ENCODE measurements around the gene TMEM97.
A peak's percentile ranks its signal among the peaks of the same experiment; 100 is the strongest.

TMEM97 gene

DNA sequence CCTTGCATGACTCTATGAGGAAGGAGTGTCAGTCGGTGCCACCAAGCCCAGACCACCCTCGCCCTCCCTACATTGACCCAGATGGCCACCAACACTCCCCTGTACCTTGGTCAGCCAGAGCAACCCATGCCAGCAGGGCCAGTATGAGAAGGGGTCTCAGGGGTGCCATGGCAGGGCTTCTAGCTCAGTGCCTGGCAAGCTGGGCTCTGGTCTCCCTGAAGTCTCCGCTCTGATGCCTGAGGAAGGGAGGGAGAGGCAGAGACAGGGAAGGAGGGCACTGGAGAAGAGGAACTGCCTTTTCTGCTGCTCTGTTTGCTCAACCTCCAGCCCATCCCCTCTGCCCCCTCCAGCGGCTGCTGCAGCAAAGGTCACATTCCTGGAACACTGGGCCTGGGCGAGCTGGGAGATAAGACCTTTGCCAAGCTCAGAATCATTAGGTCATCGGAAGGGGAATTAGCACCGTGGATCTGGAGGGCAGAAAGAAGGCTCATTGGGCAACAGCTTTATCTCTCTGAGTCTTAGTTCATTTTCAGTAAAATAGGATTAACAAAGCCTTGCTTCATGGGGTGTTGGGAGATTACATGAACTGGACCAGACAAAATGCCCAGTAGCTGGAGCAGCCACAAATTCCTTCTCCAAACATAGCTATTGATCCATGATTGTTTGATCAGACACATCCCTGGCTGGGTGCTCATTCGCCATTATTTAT is 51.2 kb downstream of the TMEM97 start, which contains the start of gene VTN (continued):
- TF ChIP-seq ZNF26 (tag by site-specific recombination; IDR thresholded peaks at IDR 0.05), result no peak
- TF ChIP-seq GLIS1 (tag by site-specific recombination; IDR thresholded peaks at IDR 0.05), result peak; percentile 65
- TF ChIP-seq EGR2 (tag by site-specific recombination; IDR thresholded peaks at IDR 0.05; ENCODE audit: low read depth), result peak; percentile 10; the same call in 1 of the 2 replicates
- no peak for TF ChIP-seq ZSCAN30 (tag by site-specific recombination; IDR thresholded peaks at IDR 0.05)
- 0 out of 2 replicates have a peak, but pooled peaks have one; percentile 21 for TF ChIP-seq KLF8 (tag by site-specific recombination; IDR thresholded peaks at IDR 0.05)
- TF ChIP-seq ZBTB8A (tag by site-specific recombination; IDR thresholded peaks at IDR 0.05), result no peak
- TF ChIP-seq ZNF549 (tag by site-specific recombination; IDR thresholded peaks at IDR 0.05), result no peak
- no peak for TF ChIP-seq GLI4 (tag by site-specific recombination; IDR thresholded peaks at IDR 0.05)
- TF ChIP-seq ZNF302 (tag by site-specific recombination; IDR thresholded peaks at IDR 0.05; ENCODE audit: low read depth), result no peak
- TF ChIP-seq HOXA7 (CRISPR knock-in tag; IDR thresholded peaks at IDR 0.05; ENCODE audit: borderline replicate concordance), result no peak
- no peak for TF ChIP-seq TCF7L2 (IDR thresholded peaks at IDR 0.05; ENCODE audit: borderline replicate concordance, low read depth, low read length)
- TF ChIP-seq ZNF366 (tag by site-specific recombination; conservative IDR thresholded peaks at IDR 0.05), result peak; percentile 69
- TF ChIP-seq ZNF114 (tag by site-specific recombination; IDR thresholded peaks at IDR 0.05), result no peak
- peak; percentile 48 for TF ChIP-seq SP7 (tag by site-specific recombination; IDR thresholded peaks at IDR 0.05)

GRCh38 chr17:28370744-28371103 is 51.7 kb downstream of the TMEM97 start:
- ChIA-PET CTCF (interaction anchor here (0.6 to 1.5 kb wide), 4 partner anchors 8 to 169 kb away, joined by 3 to 6 read pairs (median 4); no protein-coding TSS in a partner anchor), POLR2A (interaction anchor here (1.1 to 7.1 kb wide), 4 partner anchors 10 to 35 kb away, joined by 4 to 66 read pairs (median 12); partner anchors contain the start of genes IFT20, POLDIP2, SLC46A1 and TNFAIP1)
- no peaks in the 10 kb centered on the region; a peak in 1 of 3 replicates for H3K36me3 ChIP-seq (ENCODE audit: control insufficient read depth in 2 of 2, insufficient read depth in 1 of 2, low read length in 2 of 2)
- no peak overlapping the region for H3K4me3 ChIP-seq (ENCODE audit: low read depth, low read length)
- H3K27ac ChIP-seq (ENCODE audit: extremely low read depth, low read depth, low read length), result peak overlapping the region; percentile 11
- peaks cover 13% of the 10 kb centered on the region for H3K4me1 ChIP-seq (ENCODE audit: control insufficient read depth, insufficient read depth, low read length)
- no peaks in the 10 kb centered on the region for H3K9me3 ChIP-seq (ENCODE audit: control insufficient read depth, insufficient read depth, low read depth, low read length)
- no peak for TF ChIP-seq ZNF560 (tag by site-specific recombination; IDR thresholded peaks at IDR 0.05; ENCODE audit: borderline replicate concordance)
- no peak for TF ChIP-seq ELK4 (IDR thresholded peaks at IDR 0.05; ENCODE audit: borderline replicate concordance, low read depth, low read length)
- TF ChIP-seq SETDB1 (IDR thresholded peaks at IDR 0.05; ENCODE audit: insufficient read length, low read length), result no peak
- no peak for TF ChIP-seq ZBTB7A (tag by site-specific recombination; IDR thresholded peaks at IDR 0.05; ENCODE audit: low read depth)
- no peak for TF ChIP-seq KLF9 (tag by site-specific recombination; IDR thresholded peaks at IDR 0.05; ENCODE audit: low read depth)
- no peak for TF ChIP-seq ZBTB20 (tag by site-specific recombination; IDR thresholded peaks at IDR 0.05)
- TF ChIP-seq HOXA7 (CRISPR knock-in tag; IDR thresholded peaks at IDR 0.05; ENCODE audit: borderline replicate concordance), result no peak
- TF ChIP-seq SALL2 (tag by site-specific recombination; IDR thresholded peaks at IDR 0.05; ENCODE audit: borderline replicate concordance), result no peak
- no peak for TF ChIP-seq ZNF521 (tag by site-specific recombination; IDR thresholded peaks at IDR 0.05)
- TF ChIP-seq REST (tag by site-specific recombination; IDR thresholded peaks at IDR 0.05), result no peak
- TF ChIP-seq HOXD13 (CRISPR knock-in tag; IDR thresholded peaks at IDR 0.05; ENCODE audit: borderline replicate concordance), result no peak
- no peak for TF ChIP-seq ZNF132 (tag by site-specific recombination; IDR thresholded peaks at IDR 0.05; ENCODE audit: borderline replicate concordance)
- TF ChIP-seq, protein P1, sequence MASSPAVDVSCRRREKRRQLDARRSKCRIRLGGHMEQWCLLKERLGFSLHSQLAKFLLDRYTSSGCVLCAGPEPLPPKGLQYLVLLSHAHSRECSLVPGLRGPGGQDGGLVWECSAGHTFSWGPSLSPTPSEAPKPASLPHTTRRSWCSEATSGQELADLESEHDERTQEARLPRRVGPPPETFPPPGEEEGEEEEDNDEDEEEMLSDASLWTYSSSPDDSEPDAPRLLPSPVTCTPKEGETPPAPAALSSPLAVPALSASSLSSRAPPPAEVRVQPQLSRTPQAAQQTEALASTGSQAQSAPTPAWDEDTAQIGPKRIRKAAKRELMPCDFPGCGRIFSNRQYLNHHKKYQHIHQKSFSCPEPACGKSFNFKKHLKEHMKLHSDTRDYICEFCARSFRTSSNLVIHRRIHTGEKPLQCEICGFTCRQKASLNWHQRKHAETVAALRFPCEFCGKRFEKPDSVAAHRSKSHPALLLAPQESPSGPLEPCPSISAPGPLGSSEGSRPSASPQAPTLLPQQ (tag by site-specific recombination; IDR thresholded peaks at IDR 0.05), result no peak
- no peak for TF ChIP-seq ZNF169 (tag by site-specific recombination; IDR thresholded peaks at IDR 0.05)
- TF ChIP-seq ZNF2 (tag by site-specific recombination; IDR thresholded peaks at IDR 0.05), result no peak
- no peak for TF ChIP-seq ZNF354C (tag by site-specific recombination; IDR thresholded peaks at IDR 0.05; ENCODE audit: borderline replicate concordance, low read depth)
